Measurements from ENCODE around the gene OR4D9. TPM values are rescaled to one million over a fixed set of nuclear protein-coding genes. Genes with fewer than 3 reads are reported as not detected.

OR4D9 gene
- total RNA-seq, 1 experiment from 2014 or later, result not detected

- peaks cover 7% of the 10 kb centered on the region for H3K27me3 Mint-ChIP-seq (ENCODE audit: low read depth)
- POLR2A ChIA-PET, result interaction anchor here (1.3 to 1.6 kb wide), 2 partner anchors 55 to 108 kb away, joined by 5 to 13 read pairs; partner anchors contain the start of genes OSBP and PATL1
- CTCF ChIA-PET, result interaction anchor here (0.8 to 1.2 kb wide), 5 partner anchors 9 to 502 kb away, joined by 3 to 6 read pairs (median 3); partner anchors contain the start of gene STX3
- DNase-seq (ENCODE audit: low spot score) (peak; percentile 83), ATAC-seq (peak; percentile 6)
- H3K4me3 Mint-ChIP-seq, result peak overlapping the region; percentile 87
- no peaks in the 10 kb centered on the region for H3K36me3 Mint-ChIP-seq
- 0 out of 2 replicates have a peak, but pooled peaks have one; percentile 34 for TF ChIP-seq ETV6 (CRISPR knock-in tag; IDR thresholded peaks at IDR 0.05)
- 0 out of 2 replicates have a peak, but pooled peaks have one; percentile 1 for TF ChIP-seq FOXP1 (CRISPR knock-in tag; IDR thresholded peaks at IDR 0.05; ENCODE audit: borderline replicate concordance)
- no peak for TF ChIP-seq CDX4 (CRISPR knock-in tag; IDR thresholded peaks at IDR 0.05; ENCODE audit: borderline replicate concordance)
- peaks cover 11% of the 10 kb centered on the region for H3K4me1 Mint-ChIP-seq
- H3K9me3 Mint-ChIP-seq, result no peaks in the 10 kb centered on the region
- H3K27ac Mint-ChIP-seq, result peak overlapping the region; percentile 84
Measured at GRCh38 chr11:59560702-59561473, 49.5 kb downstream of the OR4D9 start.

- Mint-ChIP-seq H3K4me1 (peaks cover 11% of the 10 kb centered on the region), H3K9me3 (no peaks in the 10 kb centered on the region), H3K36me3 (no peaks in the 10 kb centered on the region), H3K4me3 (0 out of 2 replicates have a peak overlapping the region, but pooled peaks have one; percentile 87), H3K27me3 (ENCODE audit: low read depth) (peaks cover 7% of the 10 kb centered on the region), H3K27ac (no peak overlapping the region)
- DNase-seq (ENCODE audit: low spot score), result no peak
- ChIA-PET CTCF (no interaction called here), POLR2A (no interaction called here)
- ATAC-seq, result no peak
- TF ChIP-seq ELF4 (CRISPR knock-in tag; IDR thresholded peaks at IDR 0.05; ENCODE audit: low read depth), result no peak
- TF ChIP-seq IRF2 (CRISPR knock-in tag; IDR thresholded peaks at IDR 0.05; ENCODE audit: borderline replicate concordance, low read depth), result no peak
- no peak for TF ChIP-seq ATF2 (CRISPR knock-in tag; IDR thresholded peaks at IDR 0.05; ENCODE audit: borderline replicate concordance, low read depth)
- no peak for TF ChIP-seq FOXP1 (CRISPR knock-in tag; IDR thresholded peaks at IDR 0.05; ENCODE audit: borderline replicate concordance)
- TF ChIP-seq AR (CRISPR knock-in tag; IDR thresholded peaks at IDR 0.05), result no peak
- no peak for TF ChIP-seq EMX1 (CRISPR knock-in tag; IDR thresholded peaks at IDR 0.05)
- no peak for TF ChIP-seq FOXP4 (CRISPR knock-in tag; IDR thresholded peaks at IDR 0.05)
- TF ChIP-seq ESRRA (CRISPR knock-in tag; IDR thresholded peaks at IDR 0.05; ENCODE audit: borderline replicate concordance), result no peak
- no peak for TF ChIP-seq CDX4 (CRISPR knock-in tag; IDR thresholded peaks at IDR 0.05; ENCODE audit: borderline replicate concordance)
- no peak for TF ChIP-seq IRF1 (CRISPR knock-in tag; IDR thresholded peaks at IDR 0.05)
- TF ChIP-seq ZNF281 (CRISPR knock-in tag; IDR thresholded peaks at IDR 0.05), result no peak
- no peak for TF ChIP-seq ATF3 (CRISPR knock-in tag; conservative IDR thresholded peaks at IDR 0.05)
- no peak for TF ChIP-seq E2F1 (CRISPR knock-in tag; IDR thresholded peaks at IDR 0.05)
- TF ChIP-seq FOXK1 (CRISPR knock-in tag; IDR thresholded peaks at IDR 0.05), result no peak
- no peak for TF ChIP-seq ZNF416 (CRISPR knock-in tag; IDR thresholded peaks at IDR 0.05)
- TF ChIP-seq ZSCAN18 (CRISPR knock-in tag; IDR thresholded peaks at IDR 0.05), result no peak
Measured at GRCh38 chr11:59562292-59562691, 51.0 kb downstream of the OR4D9 start.
